ENCODE measurements around the gene BCAM.

Gene BCAM

GRCh38 chr19:44789943-44790483 lies 18.9 kb upstream of the BCAM start:
- no peak for DNase-seq (ENCODE audit: low spot score)

- no peak for DNase-seq (ENCODE audit: low spot score)
Observed at GRCh38 chr19:44792281-44792680, 16.6 kb upstream of the BCAM start.

- no peak for DNase-seq (ENCODE audit: low spot score)
Observed at GRCh38 chr19:44794610-44795009, 14.3 kb upstream of the BCAM start.

GRCh38 chr19:44795398-44795987 lies 13.4 kb upstream of the BCAM start:
- DNase-seq (ENCODE audit: low spot score): no peak

GRCh38 chr19:44796701-44797115 lies 12.2 kb upstream of the BCAM start:
- DNase-seq (ENCODE audit: low spot score): peak; percentile 59

DNA sequence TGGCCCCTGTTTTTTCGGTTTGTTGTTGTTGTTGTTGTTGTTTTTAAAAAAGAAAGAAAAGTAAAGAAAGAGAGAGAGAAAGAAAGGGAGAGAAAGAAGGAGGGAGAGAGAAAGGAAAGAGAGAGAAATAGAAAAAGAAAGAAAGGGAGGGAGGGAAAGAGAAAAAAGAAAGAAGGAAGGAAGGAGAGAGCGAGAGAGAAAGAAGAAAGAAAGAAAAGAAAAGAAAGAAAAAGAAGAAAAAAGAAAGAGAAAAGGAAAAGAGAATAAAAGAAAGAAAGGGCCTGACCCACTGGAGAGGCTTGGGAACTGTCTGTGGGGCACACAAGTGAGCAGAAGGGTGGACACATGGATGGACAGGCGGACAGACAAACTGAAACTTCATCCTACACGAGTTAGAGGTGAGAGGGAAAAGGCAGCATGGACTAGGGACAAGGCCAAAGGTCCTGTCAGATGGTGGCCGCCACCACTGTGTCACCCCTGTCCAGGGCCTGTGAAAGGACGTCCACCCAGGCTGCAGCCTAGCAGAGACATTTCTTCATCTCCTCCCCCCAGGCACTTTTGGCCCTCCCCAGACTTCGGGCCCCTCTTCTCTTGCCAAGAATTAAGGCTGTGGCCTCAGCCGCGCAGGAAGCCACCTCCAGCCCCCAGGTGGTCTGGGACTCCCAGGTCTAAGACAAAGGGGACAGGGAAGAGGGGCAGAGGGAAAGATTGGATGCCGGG lies 9.1 kb upstream of the BCAM start:
- DNase-seq (ENCODE audit: low spot score): no peak

- DNase-seq (ENCODE audit: low spot score): peak; percentile 63
Observed at GRCh38 chr19:44800461-44800860, 8.4 kb upstream of the BCAM start.

DNA sequence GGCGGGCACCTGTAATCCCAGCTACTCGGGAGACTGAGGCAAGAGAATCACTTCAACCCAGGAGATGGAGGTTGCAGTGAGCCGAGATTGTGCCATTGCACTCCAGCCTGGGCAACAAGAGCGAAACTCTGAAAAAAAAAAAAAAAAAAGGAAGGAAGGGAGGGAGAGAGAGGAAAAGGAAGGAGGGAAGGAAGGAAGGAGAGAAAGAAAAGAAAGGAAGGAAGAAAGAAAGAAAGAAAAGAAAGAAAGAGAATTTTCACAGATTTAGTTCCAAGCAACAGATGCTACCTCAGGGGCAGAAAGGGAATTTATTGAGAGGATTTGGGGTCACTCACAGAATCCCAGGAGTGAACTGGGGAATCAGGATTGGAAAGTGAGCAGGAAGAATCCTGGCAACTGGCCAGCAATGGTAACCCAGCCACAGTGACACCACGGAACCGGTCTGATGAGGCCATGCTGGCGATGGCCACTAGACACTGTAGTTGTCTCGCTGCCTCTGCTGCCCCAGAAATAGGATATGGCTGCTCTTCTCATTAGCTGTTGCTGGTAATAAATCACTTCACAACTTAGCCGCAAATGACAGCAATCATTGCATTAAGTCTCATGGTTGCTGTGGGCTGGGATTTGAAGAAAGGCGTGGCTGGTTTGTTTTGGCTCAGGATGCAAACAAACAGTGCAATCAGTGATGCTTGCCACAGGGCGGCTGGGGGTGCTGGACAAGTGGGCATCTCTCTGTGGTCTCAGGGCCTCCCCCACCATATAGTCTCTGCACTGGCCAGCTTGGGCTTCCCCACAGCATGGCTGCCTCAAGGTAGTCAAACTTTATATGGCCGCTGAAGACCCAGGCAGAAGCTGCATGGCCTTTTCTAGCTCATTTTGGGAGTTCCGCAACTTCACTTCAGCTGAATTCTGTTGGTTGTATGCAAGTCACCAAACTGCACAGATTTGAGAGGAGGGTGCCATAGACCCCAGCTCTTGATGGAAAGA lies 5.2 kb upstream of the BCAM start:
- no peak for DNase-seq (ENCODE audit: low spot score)

DNA sequence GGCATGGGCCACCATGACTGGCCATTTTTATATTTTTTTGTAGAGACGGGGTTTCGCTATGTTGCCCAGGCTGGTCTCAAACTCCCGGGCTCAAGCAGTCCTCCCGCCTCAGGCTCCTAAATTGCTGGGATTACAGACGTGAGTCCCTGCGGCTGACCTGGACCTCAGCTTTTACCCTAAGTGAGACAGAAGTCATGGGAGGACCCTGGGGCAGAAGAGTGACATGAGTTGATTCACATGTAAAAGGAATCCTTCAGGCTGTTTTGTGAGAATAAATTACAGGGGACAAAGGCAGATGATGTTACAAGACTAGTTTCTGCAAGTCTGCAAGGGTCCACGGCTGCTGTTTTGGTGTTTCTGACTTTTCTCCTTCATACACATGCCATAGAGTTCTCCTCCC lies 2.6 kb upstream of the BCAM start:
- no peak for DNase-seq (ENCODE audit: low spot score)

DNA sequence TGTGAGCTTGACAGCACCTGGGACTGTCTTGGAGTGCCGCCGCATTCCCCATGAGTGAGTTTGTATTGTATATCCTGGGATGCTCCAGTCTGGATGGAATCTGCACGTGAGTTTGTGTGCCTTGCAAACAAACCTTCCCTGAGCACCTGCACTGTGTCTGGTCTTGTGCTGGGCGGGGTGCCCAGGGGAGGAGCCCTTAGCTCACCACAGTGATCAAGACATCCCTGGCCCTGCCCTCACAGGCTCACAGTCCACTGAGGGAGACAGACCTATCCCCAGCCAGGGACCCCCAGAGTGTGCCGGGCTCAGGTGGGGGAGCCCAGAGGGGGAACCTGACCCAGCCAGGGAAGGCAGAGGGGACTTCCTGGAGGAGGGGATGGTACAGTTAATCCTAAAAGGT lies 1.7 kb upstream of the BCAM start:
- DNase-seq (ENCODE audit: low spot score): no peak

GRCh38 chr19:44807652-44808462 lies 1.0 kb upstream of the BCAM start:
- no peak for DNase-seq (ENCODE audit: low spot score)

DNA sequence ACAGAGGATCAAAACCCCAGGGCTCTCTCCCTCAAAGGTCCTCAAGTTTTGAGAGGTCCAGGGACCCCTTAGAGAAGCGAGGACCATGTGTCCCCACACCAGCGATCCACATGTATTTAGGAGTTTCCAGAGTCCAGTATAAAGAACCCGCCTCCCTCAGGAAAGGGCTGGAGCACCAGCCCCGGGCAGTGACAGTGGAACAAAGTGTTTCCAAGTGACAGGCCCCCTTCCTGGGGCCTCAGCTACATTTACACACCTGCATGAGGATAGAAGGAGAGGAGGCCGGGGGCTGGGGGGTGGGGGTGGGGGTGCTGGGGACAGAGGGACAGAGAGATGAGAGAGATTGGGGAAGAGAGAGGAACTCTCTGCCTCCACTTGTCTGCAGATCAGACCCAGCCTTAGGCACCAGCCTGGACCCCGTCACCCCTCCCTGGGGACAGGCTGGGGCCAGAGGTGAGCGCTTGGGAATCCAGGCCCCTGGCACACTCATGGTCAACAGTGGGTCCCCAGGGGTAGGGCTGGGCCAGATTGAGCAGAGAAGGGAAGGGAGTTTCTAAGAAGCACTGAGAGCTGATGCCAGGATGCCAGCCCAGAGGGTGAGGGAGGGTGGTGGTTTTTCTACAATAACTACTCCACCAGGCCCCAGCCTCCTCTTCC lies 802 bp downstream of the BCAM start:
- no peak for DNase-seq (ENCODE audit: low spot score)

- no peak for DNase-seq (ENCODE audit: low spot score)
Observed at GRCh38 chr19:44810234-44811121, 1.6 kb downstream of the BCAM start.

GRCh38 chr19:44811122-44811419 lies 2.2 kb downstream of the BCAM start:
- DNase-seq (ENCODE audit: low spot score): no peak

DNA sequence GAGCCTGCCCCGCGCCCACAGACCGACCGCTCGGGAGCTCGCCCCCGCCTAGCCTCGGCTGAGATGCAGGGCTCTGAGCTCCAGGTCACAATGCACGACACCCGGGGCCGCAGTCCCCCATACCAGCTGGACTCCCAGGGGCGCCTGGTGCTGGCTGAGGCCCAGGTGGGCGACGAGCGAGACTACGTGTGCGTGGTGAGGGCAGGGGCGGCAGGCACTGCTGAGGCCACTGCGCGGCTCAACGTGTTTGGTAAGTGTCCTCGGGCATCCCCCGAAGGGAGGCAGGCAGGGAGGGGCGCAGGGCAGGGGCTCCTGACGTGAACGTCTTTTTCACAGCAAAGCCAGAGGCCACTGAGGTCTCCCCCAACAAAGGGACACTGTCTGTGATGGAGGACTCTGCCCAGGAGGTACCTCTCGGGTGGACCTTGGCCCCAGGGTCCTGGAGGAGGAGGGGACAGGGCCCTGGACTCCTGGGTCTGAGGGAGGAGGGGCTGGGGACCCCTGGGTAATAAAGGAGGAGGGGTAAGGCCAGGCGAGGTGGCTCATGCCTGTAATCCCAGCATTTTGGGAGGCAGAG lies 3.3 kb downstream of the BCAM start:
- DNase-seq (ENCODE audit: low spot score): no peak

DNA sequence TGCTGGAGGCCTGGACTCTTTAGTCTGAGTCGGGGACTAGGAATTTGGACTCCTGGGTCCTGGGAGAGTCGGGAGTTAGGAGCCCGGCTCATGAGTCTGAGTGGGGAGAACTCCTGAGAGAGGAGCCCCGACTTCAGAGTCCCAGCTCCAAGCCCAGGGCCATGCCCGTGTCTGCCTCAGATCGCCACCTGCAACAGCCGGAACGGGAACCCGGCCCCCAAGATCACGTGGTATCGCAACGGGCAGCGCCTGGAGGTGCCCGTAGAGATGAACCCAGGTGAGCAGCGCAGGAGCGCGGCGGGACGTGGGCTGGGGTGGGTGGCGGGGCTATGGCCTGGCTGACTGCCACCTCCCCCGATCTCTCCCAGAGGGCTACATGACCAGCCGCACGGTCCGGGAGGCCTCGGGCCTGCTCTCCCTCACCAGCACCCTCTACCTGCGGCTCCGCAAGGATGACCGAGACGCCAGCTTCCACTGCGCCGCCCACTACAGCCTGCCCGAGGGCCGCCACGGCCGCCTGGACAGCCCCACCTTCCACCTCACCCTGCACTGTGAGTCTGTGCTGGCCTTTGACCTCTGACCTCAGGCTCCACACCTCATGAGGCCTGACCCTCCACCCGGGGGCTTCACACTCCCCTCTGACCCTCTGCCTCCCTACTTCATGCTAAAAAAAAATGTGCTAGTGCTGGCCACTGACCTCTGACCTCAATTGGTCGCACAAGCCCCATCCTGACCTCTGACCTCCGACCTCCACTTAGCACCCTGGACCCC lies 4.4 kb downstream of the BCAM start:
- DNase-seq (ENCODE audit: low spot score): no peak

DNA sequence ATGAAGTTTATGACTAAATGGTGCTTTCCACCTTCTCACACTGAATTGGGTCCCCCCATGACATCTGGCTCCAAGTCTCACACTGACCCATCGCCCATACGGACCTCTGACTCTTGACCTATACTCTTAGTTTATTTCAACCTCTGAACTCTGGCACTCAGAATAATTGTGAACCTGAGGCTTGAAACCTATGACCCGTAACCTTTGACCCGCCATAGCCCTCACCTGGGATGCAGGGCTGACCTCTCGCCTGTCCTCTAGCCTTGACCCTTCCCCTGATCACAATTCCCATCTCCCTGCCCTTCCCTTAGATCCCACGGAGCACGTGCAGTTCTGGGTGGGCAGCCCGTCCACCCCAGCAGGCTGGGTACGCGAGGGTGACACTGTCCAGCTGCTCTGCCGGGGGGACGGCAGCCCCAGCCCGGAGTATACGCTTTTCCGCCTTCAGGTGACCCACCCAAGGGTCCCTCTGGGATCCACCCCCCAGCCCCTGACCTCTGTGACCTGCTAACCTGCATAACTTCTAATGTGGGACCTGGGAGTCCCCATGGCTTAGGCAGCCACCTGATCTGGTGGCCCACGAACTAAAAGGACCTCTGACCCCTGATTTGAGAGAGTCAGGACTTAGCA lies 5.1 kb downstream of the BCAM start:
- no peak for DNase-seq (ENCODE audit: low spot score)

DNA sequence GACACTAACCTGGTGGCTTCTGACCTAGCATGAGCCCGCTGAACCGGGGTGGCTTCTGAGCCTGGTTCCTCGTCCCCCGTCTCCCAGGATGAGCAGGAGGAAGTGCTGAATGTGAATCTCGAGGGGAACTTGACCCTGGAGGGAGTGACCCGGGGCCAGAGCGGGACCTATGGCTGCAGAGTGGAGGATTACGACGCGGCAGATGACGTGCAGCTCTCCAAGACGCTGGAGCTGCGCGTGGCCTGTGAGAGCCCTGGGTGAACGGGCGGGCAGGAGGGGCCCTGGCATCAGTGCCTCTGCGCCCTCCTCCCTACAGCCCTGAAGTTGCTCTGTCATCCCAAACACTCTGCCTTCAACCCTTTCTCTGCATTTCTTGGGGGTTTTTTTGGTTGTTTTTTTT lies 5.6 kb downstream of the BCAM start:
- DNase-seq (ENCODE audit: low spot score): no peak

DNA sequence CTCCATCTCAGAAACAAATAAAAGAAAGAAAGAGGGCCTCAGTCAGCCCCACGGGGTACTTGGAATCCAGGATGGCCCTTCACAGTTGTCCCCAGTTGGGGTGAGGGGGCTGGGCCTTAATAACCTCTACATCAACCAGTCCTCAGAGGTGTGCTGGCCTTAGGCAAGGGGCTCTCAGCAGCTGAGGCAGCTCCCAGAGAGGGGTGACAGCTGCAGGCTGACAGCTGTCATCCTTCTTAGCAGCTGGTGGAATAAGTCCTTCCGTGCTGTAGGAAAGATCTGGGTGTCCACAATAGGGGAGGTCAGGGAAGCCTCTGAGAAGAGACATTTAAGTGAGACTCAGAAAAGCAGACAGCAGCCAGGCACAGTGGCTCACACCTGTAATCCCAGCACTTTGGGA lies 7.4 kb downstream of the BCAM start:
- DNase-seq (ENCODE audit: low spot score): no peak
